Fibroblast of peridontal ligament (primary cell): ENCODE measurements around the gene CDK14.
"Not testable (repeated sequence)": the region's sequence is repeated elsewhere in the genome, so short reads cannot be mapped to it uniquely, and the experiment has no call there.

Experiments used
- DNase-seq: peaks from one replicate; pipeline ENCODE4 v3.0.0-alpha.2; 2010; ENCODE audit errors: extremely low read depth

The CDK14 gene

DNA sequence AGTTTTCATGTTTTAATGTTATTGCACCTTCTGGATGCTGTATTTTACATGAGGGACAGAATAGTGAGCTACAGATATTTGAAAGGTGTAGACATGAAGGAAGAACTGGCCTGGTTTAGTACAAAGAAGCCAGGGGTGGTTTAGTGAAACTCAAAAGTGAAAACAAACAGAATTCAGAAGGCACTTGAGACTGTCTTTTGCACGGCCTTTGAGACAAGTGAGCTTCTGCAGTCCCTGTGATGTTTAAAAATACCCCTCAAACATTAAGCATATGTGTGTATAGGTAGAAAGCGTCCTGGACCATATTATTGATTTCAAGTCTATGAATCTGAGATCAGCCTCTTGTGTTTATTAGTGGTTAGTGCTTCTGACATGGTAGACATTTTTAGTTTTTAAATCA is 118.9 kb downstream of the CDK14 start:
- DNase-seq, result no peak

DNA sequence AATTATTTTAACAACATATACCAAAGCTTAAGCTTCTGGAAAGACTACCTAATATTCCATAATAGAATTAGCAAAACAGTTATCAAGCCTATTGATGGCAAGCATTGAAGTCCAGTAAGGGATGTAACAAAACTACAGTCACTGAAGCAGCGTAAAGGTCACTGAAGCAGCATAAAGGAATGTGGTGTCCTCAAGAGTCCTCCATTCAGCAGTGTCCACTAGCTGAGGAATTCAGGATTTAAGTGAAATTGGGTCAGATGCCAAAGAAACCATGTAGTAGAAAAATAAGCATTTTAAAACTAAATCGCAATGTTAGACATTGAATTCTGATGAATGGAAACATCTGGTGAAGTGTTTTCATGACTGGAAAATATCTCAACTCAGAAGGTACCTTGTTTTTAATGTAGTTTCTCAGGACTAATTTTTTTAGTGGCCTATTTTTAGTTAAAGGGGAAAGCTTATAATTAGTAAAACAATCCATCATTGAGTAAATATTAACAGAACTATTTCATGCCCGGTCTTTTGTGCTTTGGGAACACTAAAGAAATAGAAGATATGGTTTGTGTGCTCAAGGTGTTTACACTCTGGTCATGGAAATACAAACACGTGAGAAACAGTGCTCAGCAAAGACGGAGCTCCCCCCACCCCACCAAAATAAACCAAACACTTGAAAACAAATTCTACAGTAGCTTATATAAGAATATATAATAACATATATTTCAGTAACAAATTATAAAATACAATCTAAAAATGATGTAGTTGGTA is 121.4 kb downstream of the CDK14 start:
- DNase-seq, result peak; percentile 77

DNA sequence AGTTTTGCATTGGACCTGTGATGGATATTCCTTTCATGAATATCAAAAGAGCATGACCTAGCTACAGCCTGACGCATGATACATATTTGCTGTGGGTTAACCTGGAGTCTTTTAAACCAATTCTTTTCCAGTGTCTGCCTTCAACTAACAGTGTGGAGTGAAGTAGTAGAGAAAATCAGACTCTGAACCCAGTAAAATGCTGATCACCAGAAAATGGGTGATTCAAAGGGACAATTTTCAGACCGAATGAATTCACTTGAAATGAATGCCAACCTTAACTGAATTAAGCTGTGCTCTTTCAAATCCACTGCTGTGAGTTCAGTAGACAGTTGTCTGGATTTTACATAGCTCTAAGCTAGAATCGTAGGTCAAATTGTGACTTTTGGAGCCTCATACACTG is 123.0 kb downstream of the CDK14 start:
- no peak for DNase-seq

DNA sequence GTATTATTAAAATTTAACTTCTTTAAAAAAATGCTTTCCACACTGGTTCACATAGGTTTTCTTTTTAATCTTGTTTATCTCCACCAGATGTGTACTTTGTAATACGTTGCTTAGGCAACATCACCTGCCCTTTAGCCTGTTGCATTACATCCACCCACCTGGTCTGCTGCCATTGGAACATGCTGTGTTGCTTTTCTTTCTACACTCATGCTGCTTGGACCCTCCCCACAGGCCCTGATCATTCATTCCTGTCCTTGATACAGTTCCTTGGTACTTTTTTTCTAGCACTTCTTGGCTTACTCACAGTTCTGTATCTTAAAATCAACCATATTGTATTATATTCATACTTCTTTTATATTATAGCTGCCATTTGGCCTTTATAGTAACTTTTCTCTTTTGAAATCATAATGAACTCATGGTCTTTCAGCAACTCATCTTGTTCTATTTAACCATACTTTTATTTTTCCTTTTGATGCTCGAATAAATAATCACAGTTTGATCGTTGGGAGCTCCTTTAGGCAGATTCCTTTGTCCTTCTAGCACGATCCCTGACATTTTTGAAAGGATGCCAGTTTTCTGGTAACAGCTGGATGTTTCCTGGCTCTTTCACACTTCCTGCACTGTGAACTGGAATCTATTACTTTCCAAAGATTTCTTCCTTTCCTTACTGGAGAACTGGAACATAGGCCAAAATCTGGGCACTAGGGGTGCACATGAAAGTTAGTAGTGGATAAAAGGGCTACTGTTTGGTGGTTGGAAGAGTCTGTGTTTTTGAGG is 125.1 kb downstream of the CDK14 start:
- peak; percentile 87 for DNase-seq

DNA sequence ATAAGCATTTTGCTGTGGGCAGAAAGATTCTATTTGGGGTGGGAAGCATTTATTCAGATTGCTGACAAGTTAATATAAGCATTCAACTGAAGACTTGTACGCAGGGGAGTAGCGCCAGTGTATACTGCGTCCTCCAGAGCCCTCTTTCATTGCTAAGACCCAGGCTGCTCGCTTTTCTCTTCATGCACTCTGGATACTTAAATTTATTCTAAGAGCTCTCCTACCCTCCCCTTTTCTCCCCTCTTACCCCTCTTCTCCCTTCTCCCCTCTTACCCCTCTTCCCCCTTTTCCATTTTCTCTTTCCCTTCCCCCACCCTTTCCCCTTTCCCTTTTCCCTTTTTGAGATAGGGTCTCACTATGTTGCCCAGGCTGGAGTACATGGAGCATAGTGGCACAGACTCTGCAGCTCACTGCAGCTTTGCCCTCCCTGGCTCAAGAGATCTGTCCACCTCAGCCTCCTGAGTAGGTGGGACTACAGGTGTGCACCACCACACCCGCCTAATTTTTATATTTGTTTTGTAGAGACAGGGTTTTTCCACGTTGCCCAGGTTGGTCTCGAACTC is 125.8 kb downstream of the CDK14 start:
- no peak for DNase-seq

DNA sequence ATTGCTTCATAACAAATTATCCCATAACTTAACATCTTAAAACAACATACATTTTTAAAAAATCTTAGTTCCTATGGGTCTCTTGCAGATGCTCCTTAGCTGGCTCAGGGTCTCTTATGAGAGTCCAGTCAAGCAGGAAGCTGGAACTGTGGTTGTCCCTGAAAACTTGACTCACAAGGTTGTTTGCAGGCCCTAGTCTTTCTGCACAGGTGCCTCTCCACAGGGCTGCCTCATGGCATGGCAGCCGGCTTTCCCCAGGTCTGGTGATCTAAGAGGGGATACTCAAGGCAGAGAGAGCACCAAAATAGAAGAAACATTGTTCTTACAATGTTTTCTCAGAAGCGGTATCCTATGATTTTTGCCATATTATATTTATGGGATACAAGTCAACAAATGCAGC is 127.1 kb downstream of the CDK14 start:
- no peak for DNase-seq

DNA sequence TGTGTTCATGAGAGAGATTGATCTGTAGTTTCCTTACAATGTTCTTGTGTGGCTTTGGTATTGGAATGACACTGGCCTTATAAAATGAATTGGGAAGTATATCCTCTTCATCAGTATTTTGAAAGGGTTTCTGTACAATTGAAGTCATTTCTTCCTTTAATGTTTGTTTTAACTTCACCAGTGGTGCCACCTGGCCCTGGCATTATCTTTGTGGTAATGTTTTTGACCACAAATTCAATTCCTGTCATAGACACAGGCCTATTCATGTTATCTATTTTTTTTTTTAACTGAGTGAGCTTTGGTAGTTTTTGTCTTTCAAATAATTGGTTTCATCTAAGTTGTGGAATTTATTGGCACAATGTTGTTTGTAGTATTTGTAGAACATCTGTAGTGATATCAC is 127.7 kb downstream of the CDK14 start:
- no peak for DNase-seq

DNA sequence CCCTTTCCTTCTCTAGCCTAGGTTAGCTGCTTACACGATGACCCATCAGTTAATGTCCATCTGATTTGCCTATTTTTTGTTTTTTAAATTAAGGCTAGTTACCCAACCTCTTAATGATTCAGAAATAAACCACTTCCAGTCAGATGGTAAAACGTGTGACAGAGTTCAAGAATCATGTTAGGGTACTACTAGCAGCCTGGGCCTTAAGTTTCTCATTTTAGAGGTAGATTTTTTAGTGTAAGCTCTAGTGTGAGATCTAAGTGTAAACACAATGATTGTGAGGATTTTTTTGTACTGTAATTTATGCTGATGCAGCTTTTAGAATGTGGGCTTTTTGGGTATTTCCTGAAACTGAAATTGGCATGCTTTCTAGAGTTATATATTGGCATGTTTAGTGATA is 130.0 kb downstream of the CDK14 start:
- peak; percentile 50 for DNase-seq

DNA sequence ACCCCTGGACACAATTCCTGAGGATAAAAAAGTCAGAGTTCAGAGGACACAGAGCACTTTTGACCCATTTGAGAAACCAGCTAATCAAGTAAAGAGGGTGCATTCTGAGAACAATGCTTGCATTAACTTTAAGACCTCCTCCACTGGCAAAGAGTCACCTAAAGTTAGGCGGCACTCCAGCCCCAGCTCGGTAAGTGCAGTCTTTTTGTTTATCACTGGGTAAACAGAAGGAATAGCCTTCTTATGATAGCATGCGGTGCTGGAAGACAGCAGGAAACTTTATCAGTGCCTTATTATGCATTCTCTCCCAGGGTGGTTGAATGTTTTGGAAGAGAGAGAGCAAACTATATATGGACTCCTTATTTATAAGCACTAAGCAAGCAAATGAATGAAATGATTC is 130.5 kb downstream of the CDK14 start:
- DNase-seq, result peak; percentile 71

DNA sequence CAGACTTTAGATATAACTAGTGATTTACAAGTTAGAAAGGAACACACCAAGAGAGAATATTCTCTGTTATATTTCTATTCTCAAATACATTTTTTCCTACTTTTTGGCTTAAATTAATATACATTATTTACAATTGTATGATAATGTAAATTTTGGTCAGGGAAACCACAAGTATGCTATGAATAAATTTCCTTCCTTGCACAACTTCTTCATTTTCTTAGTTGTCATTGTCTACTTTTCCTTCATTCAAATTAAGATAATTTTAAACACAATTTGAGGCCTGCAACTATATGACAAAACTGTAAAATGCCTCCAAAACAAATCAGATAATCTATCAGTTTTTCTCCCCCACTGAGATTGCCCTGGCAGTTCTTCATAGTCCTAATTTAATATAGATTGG is 131.3 kb downstream of the CDK14 start:
- no peak for DNase-seq

DNA sequence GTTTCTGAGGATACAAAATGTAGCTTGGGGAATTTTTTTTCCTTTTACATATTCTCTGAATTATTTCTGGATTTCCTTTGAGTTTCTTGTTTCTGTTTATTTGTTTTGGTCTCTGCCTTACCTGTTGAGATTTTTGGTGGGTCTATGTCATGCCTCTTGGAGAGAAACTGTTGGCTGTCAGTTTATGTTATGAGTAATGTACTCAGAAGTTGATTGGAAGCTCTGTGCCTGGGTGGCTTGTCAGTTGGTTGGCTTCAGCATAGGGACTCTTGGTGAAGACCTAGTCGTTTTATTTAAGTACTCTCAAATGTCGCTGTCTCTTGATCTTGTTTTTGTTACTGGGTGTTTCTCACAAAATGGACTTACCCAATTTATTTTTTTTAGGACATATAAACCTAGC is 132.4 kb downstream of the CDK14 start:
- no peak for DNase-seq

DNA sequence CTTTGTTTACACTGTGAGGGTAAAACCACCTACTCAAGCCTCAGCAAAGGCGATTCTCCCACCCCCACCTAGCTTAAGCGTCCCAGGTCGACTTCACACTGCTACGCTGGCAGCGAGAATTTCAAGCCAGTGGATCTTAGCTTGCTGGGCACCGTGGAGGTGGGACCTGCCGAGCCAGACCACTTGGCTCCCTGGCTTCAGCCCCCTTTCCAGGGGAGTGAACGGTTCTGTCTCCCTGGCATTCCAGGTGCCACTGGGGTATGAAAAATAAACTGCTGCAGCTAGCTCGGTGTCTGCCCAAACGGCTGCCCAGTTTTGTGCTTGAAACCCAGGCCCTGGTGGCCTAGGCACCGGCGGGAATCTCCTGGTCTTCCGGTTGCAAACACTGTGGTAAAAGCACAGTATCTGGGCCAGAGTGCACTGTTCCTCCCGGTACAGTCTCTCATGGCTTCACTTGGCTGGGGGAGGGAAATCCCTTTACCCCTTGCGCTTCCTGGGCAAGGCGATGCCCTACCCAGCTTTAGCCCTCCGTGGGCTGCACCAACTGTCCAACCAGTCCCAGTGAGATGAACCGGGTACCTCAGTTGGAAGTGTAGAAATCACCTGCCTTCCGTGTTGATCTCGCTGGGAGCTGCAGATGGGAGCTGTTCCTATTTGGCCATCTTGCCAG is 139.6 kb downstream of the CDK14 start:
- not testable (repeated sequence) for DNase-seq

DNA sequence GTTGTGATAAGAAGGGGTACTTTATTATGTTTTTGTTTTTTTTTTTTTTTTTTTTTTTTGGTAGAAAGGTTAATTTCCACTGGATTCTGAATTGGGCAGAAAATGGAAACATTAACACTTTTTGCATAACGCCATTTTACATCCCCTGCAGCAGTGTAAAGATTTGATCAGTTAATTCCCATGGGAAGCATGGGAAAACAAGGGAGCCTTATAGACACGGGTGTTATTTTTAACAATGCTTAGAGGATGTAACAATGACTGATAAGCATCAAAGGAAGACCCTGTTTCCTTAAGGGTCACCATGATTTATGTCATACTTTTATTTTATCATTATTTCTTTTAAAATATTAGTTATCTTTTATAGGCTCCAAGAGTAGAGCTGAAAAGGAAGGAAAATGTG is 140.2 kb downstream of the CDK14 start:
- DNase-seq, result no peak

DNA sequence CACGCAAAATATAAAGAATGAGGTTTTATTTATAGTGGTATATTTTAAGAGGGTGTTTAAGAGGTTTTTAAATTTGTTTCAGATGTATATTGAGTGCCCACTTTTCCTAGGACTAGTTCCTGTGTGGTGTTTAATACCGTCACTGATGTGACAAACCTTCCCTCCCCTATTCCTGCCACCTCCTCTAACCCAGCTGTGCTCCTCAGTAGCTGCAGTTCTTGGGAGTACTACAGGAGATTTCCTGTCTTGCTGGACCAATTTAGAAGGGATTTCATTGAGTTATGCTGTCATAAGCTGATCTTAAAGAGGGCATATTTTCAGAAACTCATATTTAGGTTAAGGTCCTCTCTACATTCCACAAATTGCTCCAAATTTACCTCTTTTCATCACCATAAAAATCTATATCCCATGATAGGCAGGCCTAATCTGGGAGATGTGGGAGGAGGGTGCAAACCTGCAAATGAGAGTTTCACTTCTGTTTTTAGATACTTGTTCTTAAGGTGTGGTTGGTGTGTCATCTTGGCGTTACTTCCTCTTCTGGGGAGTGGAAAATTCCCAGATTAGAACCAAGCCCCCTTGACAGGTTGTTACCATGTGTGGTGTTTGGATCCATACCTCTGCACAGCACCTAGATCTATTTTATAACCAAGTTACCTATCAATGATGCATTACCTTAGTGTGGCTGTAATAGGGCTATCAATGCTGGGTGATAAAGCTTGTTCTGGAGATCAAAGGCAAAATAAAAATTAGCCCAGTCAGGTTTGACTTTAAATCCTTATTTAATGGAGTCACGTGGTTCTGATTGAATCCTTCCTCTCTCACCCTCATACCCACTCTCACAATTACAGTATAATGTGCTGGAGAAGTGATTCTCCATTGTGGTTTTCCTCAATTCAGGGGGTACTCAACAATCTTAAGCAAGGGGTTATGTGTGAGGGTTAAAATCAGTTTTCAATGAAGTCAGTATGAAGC is 141.1 kb downstream of the CDK14 start:
- DNase-seq, result no peak

DNA sequence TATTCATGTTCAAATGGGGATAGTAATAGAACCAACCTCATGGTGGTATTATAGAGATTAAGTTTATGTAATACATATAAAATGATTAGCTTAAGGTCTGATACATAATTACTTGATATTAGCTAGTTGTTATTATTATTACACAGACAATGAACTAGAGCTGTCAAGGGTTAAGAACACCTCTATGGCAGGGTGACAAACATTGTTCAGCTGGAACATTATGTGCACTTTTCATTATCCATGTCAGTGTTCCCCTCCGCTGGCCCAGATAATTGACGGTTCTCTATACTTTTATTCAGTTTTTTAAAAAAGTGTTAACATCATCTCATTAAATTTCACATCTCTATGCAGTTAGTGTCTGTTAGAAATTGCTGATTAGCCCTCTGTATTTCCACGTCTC is 142.1 kb downstream of the CDK14 start:
- no peak for DNase-seq

DNA sequence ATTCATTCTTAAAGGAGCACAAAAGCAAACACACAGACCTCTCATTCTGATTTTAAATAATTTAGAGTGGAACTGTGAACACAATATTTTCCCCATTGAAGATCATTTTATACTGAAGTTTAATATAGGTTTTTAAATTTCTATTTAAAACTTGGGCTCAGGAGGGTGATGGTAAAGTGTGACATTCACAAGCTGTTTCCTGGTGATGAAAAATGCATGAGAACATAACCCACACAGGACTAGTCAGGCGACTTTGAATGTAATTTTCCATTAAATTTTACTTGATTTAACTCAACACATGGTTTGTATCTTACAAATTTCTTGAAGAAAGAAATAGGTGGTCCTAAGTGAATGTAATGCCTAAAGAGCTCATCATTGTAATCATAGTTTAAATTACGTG is 143.6 kb downstream of the CDK14 start:
- DNase-seq, result no peak

DNA sequence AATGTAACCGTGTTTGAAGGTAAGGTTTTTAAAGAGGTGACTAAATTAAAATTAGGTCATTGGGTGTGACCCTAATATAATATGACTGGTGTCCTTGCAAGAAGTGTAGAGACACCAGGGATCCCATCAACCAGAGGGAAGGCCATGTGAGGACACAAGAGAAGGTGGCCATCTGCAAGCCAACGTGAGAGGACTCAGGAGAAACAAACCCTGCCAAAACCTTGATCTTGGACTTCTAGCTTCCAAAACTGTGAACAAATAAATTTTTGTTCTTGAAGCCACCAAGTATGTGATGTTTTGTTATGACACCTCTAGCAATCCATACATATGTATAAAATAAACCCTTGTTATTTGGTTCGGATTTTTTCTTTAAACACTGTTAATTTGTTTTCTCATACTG is 144.3 kb downstream of the CDK14 start:
- no peak for DNase-seq

DNA sequence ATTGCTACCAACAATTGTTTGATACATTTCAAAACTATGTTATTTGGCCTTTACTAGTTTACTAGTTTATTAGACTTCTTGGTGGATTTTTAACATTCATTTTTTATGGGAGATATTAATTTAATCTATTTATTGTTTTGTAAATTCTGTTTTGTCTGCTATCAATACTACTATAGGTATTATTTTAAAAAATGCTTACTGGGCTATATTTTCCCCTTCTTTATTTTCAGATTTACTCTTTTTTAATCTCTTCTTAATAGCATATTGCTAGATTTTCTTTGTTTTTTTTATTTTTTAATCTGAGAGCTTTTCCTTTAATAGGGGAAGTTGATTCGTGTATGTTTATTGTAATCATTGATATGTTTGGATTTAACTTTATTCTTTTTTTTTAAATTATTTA is 147.5 kb downstream of the CDK14 start:
- DNase-seq, result no peak

DNA sequence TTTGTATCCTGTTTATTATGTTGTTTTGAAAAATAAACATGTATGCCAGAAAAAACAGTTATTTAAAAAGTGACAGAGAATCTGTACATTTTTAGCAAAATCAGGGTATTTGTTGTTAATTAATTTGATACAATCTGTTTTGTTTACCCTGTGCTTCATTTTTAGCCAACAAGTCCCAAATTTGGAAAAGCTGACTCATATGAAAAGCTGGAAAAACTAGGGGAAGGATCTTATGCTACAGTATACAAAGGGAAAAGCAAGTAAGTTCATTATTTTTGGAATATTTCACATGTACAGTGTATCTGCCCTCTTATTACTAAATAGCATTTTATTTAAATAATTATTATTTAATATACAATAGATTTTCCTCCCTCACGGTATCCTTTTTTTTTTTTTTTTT is 151.4 kb downstream of the CDK14 start:
- peak; percentile 54 for DNase-seq

DNA sequence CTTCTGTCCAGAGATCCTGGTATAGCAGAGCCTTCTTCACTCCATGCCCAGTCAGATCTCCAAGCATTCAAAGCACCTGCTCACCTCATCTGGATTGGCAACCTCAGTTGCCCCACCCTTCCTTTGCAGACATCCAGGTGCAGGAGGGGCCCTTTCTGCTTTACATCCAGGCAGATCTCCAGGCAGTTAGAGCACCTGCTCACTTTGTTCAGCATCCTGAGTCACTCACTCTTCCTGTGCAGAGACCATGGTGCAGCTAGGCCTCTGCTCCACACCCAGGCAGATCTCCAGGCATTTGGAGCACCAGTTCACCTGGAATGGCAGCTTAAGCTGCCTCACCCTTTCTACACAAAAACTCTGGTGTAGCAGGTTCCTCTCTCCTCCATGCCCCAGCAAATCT is 153.1 kb downstream of the CDK14 start:
- no peak for DNase-seq

DNA sequence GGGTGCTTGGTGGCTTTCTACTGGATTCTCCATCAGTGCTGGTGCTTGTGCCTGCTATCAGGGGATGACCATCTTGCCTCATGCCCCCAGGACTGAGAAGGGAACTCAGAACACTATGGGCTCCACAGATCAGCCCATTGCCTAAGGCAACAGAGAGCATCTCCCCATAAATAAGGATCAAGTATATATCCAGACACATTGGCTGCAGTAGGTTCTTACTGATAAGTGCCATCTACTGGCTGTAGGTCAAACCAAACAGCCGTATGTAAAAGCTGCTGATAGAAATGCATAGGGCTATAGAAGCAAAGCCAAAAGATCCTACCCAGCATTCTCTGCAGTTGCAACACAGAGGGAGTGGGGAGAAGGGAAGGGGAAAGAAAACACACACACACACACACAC is 153.7 kb downstream of the CDK14 start:
- peak; percentile 37 for DNase-seq
